EH (cell line): ENCODE data around the gene CDC26.
"Not testable (repeated sequence)": the region's sequence is repeated elsewhere in the genome, so short reads cannot be mapped to it uniquely, and the experiment has no call there.

Experiments
- DNase-seq: peaks from one replicate; pipeline ENCODE4 v3.0.0-alpha.2; 2015; ENCODE audit warnings: low read depth

CDC26 gene

GRCh38 chr9:113238202-113238858, 37.0 kb downstream of the CDC26 start:
- DNase-seq, result no peak

GRCh38 chr9:113237026-113237425, 38.3 kb downstream of the CDC26 start:
- DNase-seq, result no peak

- not testable (repeated sequence) for DNase-seq
Measured at GRCh38 chr9:113235701-113236255, 39.6 kb downstream of the CDC26 start.

- no peak for DNase-seq
Measured at GRCh38 chr9:113231701-113232100, 43.7 kb downstream of the CDC26 start.

- no peak for DNase-seq
Measured at GRCh38 chr9:113228130-113228665, 47.2 kb downstream of the CDC26 start.

GRCh38 chr9:113227436-113227835, 47.9 kb downstream of the CDC26 start:
- no peak for DNase-seq

GRCh38 chr9:113223963-113224362, 51.4 kb downstream of the CDC26 start:
- DNase-seq, result peak; percentile 86

GRCh38 chr9:113222482-113222841, 52.9 kb downstream of the CDC26 start:
- peak; percentile 41 for DNase-seq

- no peak for DNase-seq
Measured at GRCh38 chr9:113221800-113222481, 53.4 kb downstream of the CDC26 start.

GRCh38 chr9:113221003-113221799, 54.2 kb downstream of the CDC26 start, which contains the start of the genes FKBP15 and SLC31A1:
FKBP15 (minus strand) TSS chr9:113221277; CDS start chr9:113221243, 34 bp downstream.
SLC31A1 (plus strand) TSS chr9:113221544; CDS start chr9:113256149, 34,605 bp downstream.
- peak; percentile 98 for DNase-seq

GRCh38 chr9:113220467-113221002, 54.8 kb downstream of the CDC26 start:
- DNase-seq, result peak; percentile 27

GRCh38 chr9:113219969-113220368, 55.4 kb downstream of the CDC26 start:
- peak; percentile 87 for DNase-seq

- peak; percentile 13 for DNase-seq
Measured at GRCh38 chr9:113219186-113219936, 56.0 kb downstream of the CDC26 start.
